Activated T-cell treated with anti-CD3 and anti-CD28 coated beads, Interleukin-2, amount 50 U/mL, for 72 hours (primary cell): Measurements from ENCODE around the gene PPRC1. TPM values are rescaled to one million over a fixed set of nuclear protein-coding genes. Genes with fewer than 3 reads are reported as not detected.

Source experiments
- ATAC-seq, 2 donors: fragments of 150-1000 bp; cut with Tn5 transposase; replicated peaks in 1 of 2; 2 replicates each; pipeline ENCODE4 v1.10.0; 2021; ENCODE audit warnings: moderate library complexity in 2 of 2, mild to moderate bottlenecking in 1 of 2
- DNase-seq, 2 donors: peaks; one replicate each; pipeline ENCODE4 v3.0.0; 2021 to 2022; ENCODE audit warnings: mixed read lengths in 1 of 2
- H3K27ac Mint-ChIP-seq: one replicate; pipeline ENCODE4 v1.8.0; 2022; ENCODE audit warnings: mild to moderate bottlenecking, moderate library complexity, mixed read lengths
- H3K27me3 Mint-ChIP-seq: one replicate; pipeline ENCODE4 v1.8.0; 2022; ENCODE audit warnings: low read depth, mixed read lengths
- H3K36me3 Mint-ChIP-seq, 2 donors: one replicate each; pipeline ENCODE4 v1.8.0; 2022; ENCODE audit warnings: mixed read lengths in 2 of 2, mild to moderate bottlenecking in 1 of 2; ENCODE audit not compliant: insufficient read depth in 2 of 2
- H3K4me1 Mint-ChIP-seq: one replicate; pipeline ENCODE4 v1.8.0; 2022; ENCODE audit warnings: low read depth, mixed read lengths
- H3K4me3 Mint-ChIP-seq, 2 donors: one replicate each; pipeline ENCODE4 v1.8.0; 2022; ENCODE audit warnings: mild to moderate bottlenecking in 2 of 2, mixed read lengths in 2 of 2, moderate library complexity in 2 of 2
- H3K9me3 Mint-ChIP-seq, 2 donors: one replicate each; pipeline ENCODE4 v1.8.0; 2022; ENCODE audit warnings: mixed read lengths in 2 of 2
- total RNA-seq, 2 donors: library from RNA; stranded (reverse); gene quantifications; one replicate each; pipeline ENCODE4 v1.2.3, GENCODE V29; 2022

Gene PPRC1
- total RNA-seq, 2 donors from 2014 or later = 42.6 to 51.4 TPM

DNA sequence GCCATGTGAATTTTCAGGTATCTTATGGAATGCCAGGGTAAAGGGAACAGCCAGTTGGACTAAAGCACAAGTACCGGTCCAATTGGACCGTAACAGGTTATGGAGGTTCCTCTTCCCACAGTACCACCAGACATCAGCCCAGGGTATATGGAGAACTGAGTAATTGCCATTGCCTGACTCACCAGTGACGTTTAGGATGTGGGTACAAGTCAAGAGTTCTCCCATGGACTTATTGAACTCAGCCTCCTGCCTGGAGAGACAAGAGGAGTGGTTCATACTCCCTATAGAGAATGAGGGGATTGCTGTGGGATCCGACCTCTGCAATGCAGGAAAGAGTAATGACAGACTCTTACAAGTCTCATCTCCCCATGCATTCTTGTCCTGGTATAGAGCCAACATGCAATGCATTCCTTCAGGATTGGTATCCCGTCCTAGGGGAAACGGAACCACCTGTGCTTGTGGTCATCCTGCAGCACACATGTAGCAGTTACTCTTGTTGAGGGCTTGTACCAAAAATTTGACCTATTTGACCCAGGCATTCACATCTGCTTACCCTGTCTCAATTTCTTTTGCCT lies 62.5 kb downstream of the PPRC1 start:
- H3K4me3 Mint-ChIP-seq = no peak overlapping the region

DNA sequence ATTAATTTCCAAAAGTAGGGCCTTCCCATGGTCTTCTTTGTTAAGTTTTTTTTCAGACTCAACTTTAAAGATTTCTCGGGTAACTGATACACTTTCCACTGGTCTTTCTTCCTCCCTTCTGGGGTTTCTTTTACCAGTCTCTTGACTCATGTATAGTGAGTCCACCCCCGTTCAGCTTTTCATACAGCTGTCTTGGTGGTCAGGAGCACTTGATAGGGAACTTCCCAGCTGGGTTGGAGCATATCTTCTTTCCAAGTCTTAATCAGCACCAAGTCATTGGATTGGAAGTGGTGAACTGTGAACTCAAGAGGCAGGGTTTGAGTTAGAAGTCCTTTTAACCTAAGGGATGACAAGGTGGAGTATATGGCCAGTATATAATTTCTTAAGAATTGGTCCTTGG lies 64.1 kb downstream of the PPRC1 start:
- Mint-ChIP-seq H3K27me3 (peaks cover 6% of the 10 kb centered on the region), H3K27ac (no peak overlapping the region), H3K4me3 (peak overlapping the region in 1 of 2 donors; percentile 47), H3K9me3 (peaks cover 3% of the 10 kb centered on the region in 2 donors), H3K4me1 (peaks cover 12% of the 10 kb centered on the region), H3K36me3 (peaks cover 3 to 5% of the 10 kb centered on the region in 2 donors)
- DNase-seq (peak; percentile 44 to 45), ATAC-seq (peak; percentile 96 to 99)

More for the DNA sequence above, 62.5 kb downstream of the PPRC1 start:
- Mint-ChIP-seq H3K9me3 (peaks cover 7 to 9% of the 10 kb centered on the region in 2 donors), H3K4me1 (peaks cover 12% of the 10 kb centered on the region), H3K27ac (no peak overlapping the region), H3K36me3 (peaks cover 7 to 12% of the 10 kb centered on the region in 2 donors), H3K27me3 (peaks cover 6% of the 10 kb centered on the region)
- ATAC-seq = no peak
- DNase-seq = no peak

DNA sequence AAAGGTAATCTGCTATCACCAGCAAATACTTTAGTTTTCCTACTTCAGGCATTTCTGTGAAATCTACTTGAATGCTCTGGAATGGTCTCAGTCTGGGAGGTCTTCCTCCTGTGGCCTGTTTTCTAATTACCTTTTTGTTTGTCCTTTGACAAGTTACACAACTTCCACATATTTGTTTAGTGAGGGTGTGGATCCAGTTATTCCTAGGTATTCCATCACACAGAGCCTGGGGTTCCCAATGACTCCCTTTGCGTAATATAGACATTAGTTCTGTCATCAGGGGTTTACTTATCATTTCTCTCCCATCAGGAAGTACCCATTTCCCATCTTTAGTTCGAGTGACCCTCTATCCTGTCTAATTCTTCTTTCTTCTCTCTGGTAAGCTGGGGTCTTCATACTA lies 65.2 kb downstream of the PPRC1 start:
- H3K27ac Mint-ChIP-seq = no peak overlapping the region
- H3K9me3 Mint-ChIP-seq = no peaks in the 10 kb centered on the region
- no peak overlapping the region for H3K4me3 Mint-ChIP-seq
- no peak for ATAC-seq
- H3K4me1 Mint-ChIP-seq = peaks cover 12% of the 10 kb centered on the region
- no peaks in the 10 kb centered on the region for H3K36me3 Mint-ChIP-seq
- no peak for DNase-seq
- H3K27me3 Mint-ChIP-seq = peaks cover 6% of the 10 kb centered on the region

Other genes starting within 250 kb of the PPRC1 start
- gene ARMH3, start 76.9 kb upstream of the PPRC1 start, total RNA-seq = 10 to 100 TPM; 20.1 to 23.1 TPM
- 10 to 100 TPM; 11.8 to 14.0 TPM for gene HPS6, start 67.7 kb upstream of the PPRC1 start, total RNA-seq
- 10 to 100 TPM; 65.1 to 71.2 TPM for gene LDB1, start 12.7 kb upstream of the PPRC1 start, total RNA-seq
- gene NOLC1, start 19.3 kb downstream of the PPRC1 start, total RNA-seq = 100 to 1,000 TPM in 1 of 2 donors, 10 to 100 TPM in 1; 98.2 to 124 TPM
- gene ELOVL3, start 93.3 kb downstream of the PPRC1 start, total RNA-seq = under 1 TPM in 1 of 2 donors, not detected in 1; 0.24 TPM
- gene PITX3, start 108.5 kb downstream of the PPRC1 start, total RNA-seq = under 1 TPM; 0.24 to 0.28 TPM
- 10 to 100 TPM; 44.2 to 47.6 TPM for gene GBF1, start 112.5 kb downstream of the PPRC1 start, total RNA-seq